Thyroid gland (tissue), 4 donors: Measurements from ENCODE around the gene UGT2B10. TPM values are rescaled to one million over a fixed set of nuclear protein-coding genes. Genes with fewer than 3 reads are reported as not detected.

Source experiments
- DNase-seq, 2 donors: peaks; one replicate each; pipeline ENCODE4 v3.0.0-alpha.2; 2019
- H3K27ac ChIP-seq, 3 donors: fragments of 200-600 bp; sonication (generic); 1 replicate in 2 of 3; 2 replicates in 1 of 3; pipeline ENCODE4 v1.5.1; 2016 to 2019; ENCODE audit warnings: mild to moderate bottlenecking in 1 of 3, moderate library complexity in 1 of 3
- H3K27me3 ChIP-seq: fragments of 200-600 bp; sonication (generic); one replicate; pipeline ENCODE4 v1.5.1; 2019
- H3K36me3 ChIP-seq, 2 donors: fragments of 200-600 bp; sonication (generic); one replicate each; pipeline ENCODE4 v1.5.1; 2016 to 2019
- H3K4me1 ChIP-seq, 2 donors: fragments of 200-600 bp; sonication (generic); one replicate each; pipeline ENCODE4 v1.5.1; 2017 to 2019
- H3K4me3 ChIP-seq, 3 donors: fragments of 200-600 bp; sonication (generic); replicated peaks in 1 of 3; 1 replicate in 2 of 3; 2 replicates in 1 of 3; pipeline ENCODE4 v1.5.1; 2016; ENCODE audit warnings: mild to moderate bottlenecking in 1 of 3
- H3K9me3 ChIP-seq: fragments of 200-600 bp; sonication (generic); one replicate; pipeline ENCODE4 v1.5.1; 2017
- CTCF ChIP-seq, 6 experiments: fragments of 200-600 bp in 3 of 6; fragments of 450-650 bp in 3 of 6; sonication (generic) in 3 of 6; IDR thresholded peaks; one replicate each; pipeline ENCODE4 v1.5.1; 2016 to 2019; ENCODE audit warnings: antibody characterized with exemption in 6 of 6, mild to moderate bottlenecking in 2 of 6, inconsistent platforms in 1 of 6, moderate library complexity in 1 of 6
- POLR2A ChIP-seq, 2 donors: fragments of 450-650 bp; IDR thresholded peaks; one replicate each; pipeline ENCODE4 v1.6.1; 2017; ENCODE audit warnings: antibody characterized with exemption in 2 of 2, mild to moderate bottlenecking in 2 of 2, moderate library complexity in 1 of 2
- WGBS, 2 donors: methylation state at CpG; one replicate each; pipeline ENCODE4 v1.1.5; 2017; 5-methylcytosine and 5-hydroxymethylcytosine counted together
- intact Hi-C: fragments of 100-400 bp; cut with DNase I; formaldehyde crosslinking; loops from one replicate; pipeline ENCODE4 v1.15.1; 2023
- total RNA-seq, 4 donors: library from RNA; depleted of rRNA; stranded (reverse); fragments of >200 nt; gene quantifications; one replicate each; pipeline ENCODE4 v1.2.3, GENCODE V29; 2016

UGT2B10 gene
- total RNA-seq, 4 donors from 2014 or later: not detected

- Histone ChIP-seq H3K27me3 (no peaks in the 10 kb centered on the region), H3K36me3 (no peaks in the 10 kb centered on the region), H3K4me3 (no peak overlapping the region), H3K4me1 (no peaks in the 10 kb centered on the region), H3K9me3 (no peaks in the 10 kb centered on the region), H3K27ac (no peak overlapping the region)
- TF ChIP-seq POLR2A (IDR thresholded peaks at IDR 0.05) (no peak), CTCF (IDR thresholded peaks at IDR 0.05) (no peak)
- DNase-seq: no peak
- intact Hi-C loops: no loop called here
These were observed 15.8 kb downstream of the UGT2B10 start for GRCh38 chr4:68831642-68832041.

- Histone ChIP-seq H3K27me3 (no peaks in the 10 kb centered on the region), H3K4me3 (no peak overlapping the region), H3K4me1 (no peaks in the 10 kb centered on the region), H3K27ac (no peak overlapping the region), H3K9me3 (no peaks in the 10 kb centered on the region), H3K36me3 (no peaks in the 10 kb centered on the region)
- WGBS, 2 donors: 62 to 74% methylated on average over 3 of the region's 3 CpGs
- intact Hi-C loops: no loop called here
- TF ChIP-seq CTCF (IDR thresholded peaks at IDR 0.05) (no peak), POLR2A (IDR thresholded peaks at IDR 0.05) (no peak)
- DNase-seq: no peak
These were observed 34.5 kb downstream of the UGT2B10 start for GRCh38 chr4:68850293-68850692.

- no peak for TF ChIP-seq CTCF (IDR thresholded peaks at IDR 0.05)
- no peak for TF ChIP-seq POLR2A (IDR thresholded peaks at IDR 0.05)
- no peaks in the 10 kb centered on the region for H3K36me3 ChIP-seq
- 48 to 67% methylated on average over 2 of the region's 2 CpGs for WGBS, 2 donors
- intact Hi-C loops: no loop called here
- H3K27me3 ChIP-seq: no peaks in the 10 kb centered on the region
- H3K4me1 ChIP-seq: no peaks in the 10 kb centered on the region
- no peaks in the 10 kb centered on the region for H3K9me3 ChIP-seq
- H3K4me3 ChIP-seq: no peak overlapping the region
- no peak for DNase-seq
- H3K27ac ChIP-seq: no peak overlapping the region
These were observed 40.0 kb downstream of the UGT2B10 start for GRCh38 chr4:68855771-68856170.

- Histone ChIP-seq H3K27me3 (no peaks in the 10 kb centered on the region), H3K36me3 (no peaks in the 10 kb centered on the region), H3K4me1 (no peaks in the 10 kb centered on the region), H3K4me3 (no peak overlapping the region), H3K9me3 (no peaks in the 10 kb centered on the region), H3K27ac (no peak overlapping the region)
- TF ChIP-seq POLR2A (IDR thresholded peaks at IDR 0.05) (no peak), CTCF (IDR thresholded peaks at IDR 0.05) (no peak)
- intact Hi-C loops: no loop called here
- DNase-seq: no peak
These were observed 42.2 kb downstream of the UGT2B10 start for GRCh38 chr4:68858039-68858438.

GRCh38 chr4:68859655-68860054, 43.9 kb downstream of the UGT2B10 start:
- Histone ChIP-seq H3K4me3 (no peak overlapping the region), H3K27me3 (no peaks in the 10 kb centered on the region), H3K36me3 (no peaks in the 10 kb centered on the region), H3K9me3 (no peaks in the 10 kb centered on the region), H3K27ac (no peak overlapping the region), H3K4me1 (no peaks in the 10 kb centered on the region)
- intact Hi-C loops: no loop called here
- no peak for TF ChIP-seq POLR2A (IDR thresholded peaks at IDR 0.05)
- TF ChIP-seq CTCF (IDR thresholded peaks at IDR 0.05): no peak
- 81 to 91% methylated on average over 1 of the region's 1 CpG for WGBS, 2 donors
- no peak for DNase-seq
